Heart left ventricle (tissue), 13 donors: ENCODE data around the gene ZNF783.

Experiments used
- POLR2A ChIP-seq, 2 donors: fragments of 450-650 bp; IDR thresholded peaks; one replicate each; pipeline ENCODE4 v1.6.1; 2017; ENCODE audit warnings: antibody characterized with exemption in 2 of 2, mild to moderate bottlenecking in 2 of 2, moderate library complexity in 2 of 2
- TF ChIP-seq, protein P1 (sequence below), 12 donors: fragments of 200-600 bp; sonication (generic) in 4 of 12; IDR thresholded peaks; one replicate each; pipeline versions ENCODE4 v1.5.0 to v1.8.0; 2018 to 2022; ENCODE audit warnings: antibody characterized with exemption in 12 of 12, mild to moderate bottlenecking in 5 of 12
- donor health status: ischemic (EF 13 %, LVEDD 7.1; RV severe dilation, severe dysfunction).
- donor health status: DM: no; HTN: yes; CAD: no.
- donor health status: DM: no; HTN: no; CAD: no.
- donor health status: ischemic (EF 25% LVEDD 6.9; RV normal size, moderate dysfunction).
- donor health status: ischemic (EF 25% LVEDD 5.7; RV mildly dilated, moderate dysfunction).
- donor health status: ischemic (EF 35%, LVEDD 5.7; RV mildly dilated, moderate dysfunction).
- donor health status: nonischemic (EF 11% LVEDD 7.7; RV severe dilation, severe dysfunction).
- donor health status: DM: yes; HTN: yes; CAD: no.
- donor health status: PGD.
- donor health status: ischemic (EF 29% LVEDD 5.4; RV normal size, mild dysfunction).
- donor health status: nonischemic (EF 23%, LVEDD 6.1; RV moderate dilation, normal function).

DNA sequence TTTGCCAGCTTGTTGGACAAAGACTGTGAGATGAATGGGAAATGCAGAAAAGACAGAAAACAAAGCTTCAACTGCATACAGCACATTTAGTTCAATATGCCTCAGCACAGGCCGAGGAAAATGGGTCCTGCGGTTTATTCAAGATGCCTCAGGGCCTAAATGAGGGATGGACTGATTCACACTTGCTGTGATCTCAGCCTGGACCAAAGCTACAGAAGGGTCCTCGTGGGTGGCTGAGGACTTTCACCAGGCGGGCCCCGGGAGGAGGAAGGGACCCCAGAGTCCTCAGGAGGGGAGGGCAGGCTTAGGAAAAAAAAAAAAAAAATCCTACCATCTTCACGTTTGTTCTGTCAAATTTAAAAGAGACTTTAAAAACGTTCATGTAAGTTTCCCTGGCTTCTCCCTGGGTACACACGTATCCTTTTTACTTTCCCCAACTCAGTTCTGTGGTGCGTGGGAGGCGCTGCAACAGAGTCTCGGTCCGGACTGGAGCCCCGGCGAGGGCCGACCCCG is 624 bp upstream of the ZNF783 start:
- TF ChIP-seq, protein P1, sequence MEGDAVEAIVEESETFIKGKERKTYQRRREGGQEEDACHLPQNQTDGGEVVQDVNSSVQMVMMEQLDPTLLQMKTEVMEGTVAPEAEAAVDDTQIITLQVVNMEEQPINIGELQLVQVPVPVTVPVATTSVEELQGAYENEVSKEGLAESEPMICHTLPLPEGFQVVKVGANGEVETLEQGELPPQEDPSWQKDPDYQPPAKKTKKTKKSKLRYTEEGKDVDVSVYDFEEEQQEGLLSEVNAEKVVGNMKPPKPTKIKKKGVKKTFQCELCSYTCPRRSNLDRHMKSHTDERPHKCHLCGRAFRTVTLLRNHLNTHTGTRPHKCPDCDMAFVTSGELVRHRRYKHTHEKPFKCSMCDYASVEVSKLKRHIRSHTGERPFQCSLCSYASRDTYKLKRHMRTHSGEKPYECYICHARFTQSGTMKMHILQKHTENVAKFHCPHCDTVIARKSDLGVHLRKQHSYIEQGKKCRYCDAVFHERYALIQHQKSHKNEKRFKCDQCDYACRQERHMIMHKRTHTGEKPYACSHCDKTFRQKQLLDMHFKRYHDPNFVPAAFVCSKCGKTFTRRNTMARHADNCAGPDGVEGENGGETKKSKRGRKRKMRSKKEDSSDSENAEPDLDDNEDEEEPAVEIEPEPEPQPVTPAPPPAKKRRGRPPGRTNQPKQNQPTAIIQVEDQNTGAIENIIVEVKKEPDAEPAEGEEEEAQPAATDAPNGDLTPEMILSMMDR (IDR thresholded peaks at IDR 0.05): no peak
- no peak for TF ChIP-seq POLR2A (IDR thresholded peaks at IDR 0.05)
